Osteocyte (in vitro differentiated cells): ENCODE results near the gene CSAD. TPM values are rescaled to one million over a fixed set of nuclear protein-coding genes. Genes with fewer than 3 reads are reported as not detected.

Experiments
- DNase-seq: peaks from one replicate; pipeline ENCODE4 v3.0.0; 2021; ENCODE audit warnings: mixed read lengths; ENCODE audit not compliant: unreplicated experiment; ENCODE audit errors: extremely low spot score
- H3K27ac Mint-ChIP-seq: one replicate; pipeline ENCODE4 v1.8.0; 2021; ENCODE audit warnings: mild to moderate bottlenecking, mixed read lengths; ENCODE audit not compliant: unreplicated experiment
- H3K27me3 Mint-ChIP-seq: one replicate; pipeline ENCODE4 v1.8.0; 2021; ENCODE audit warnings: mixed read lengths; ENCODE audit not compliant: unreplicated experiment
- H3K36me3 Mint-ChIP-seq: one replicate; pipeline ENCODE4 v1.8.0; 2021; ENCODE audit warnings: mixed read lengths; ENCODE audit not compliant: unreplicated experiment
- H3K4me1 Mint-ChIP-seq: one replicate; pipeline ENCODE4 v1.8.0; 2021; ENCODE audit warnings: mixed read lengths; ENCODE audit not compliant: unreplicated experiment
- H3K4me3 Mint-ChIP-seq: one replicate; pipeline ENCODE4 v1.8.0; 2021; ENCODE audit warnings: mild to moderate bottlenecking, moderate library complexity, mixed read lengths; ENCODE audit not compliant: unreplicated experiment
- H3K9me3 Mint-ChIP-seq: one replicate; pipeline ENCODE4 v1.8.0; 2021; ENCODE audit warnings: mixed read lengths; ENCODE audit not compliant: unreplicated experiment
- CTCF ChIP-seq: fragments of 200-600 bp; sonication (generic); IDR thresholded peaks from 2 replicates; pipeline ENCODE4 v1.5.0; 2021; ENCODE audit warnings: antibody characterized with exemption, mild to moderate bottlenecking, moderate library complexity
- total RNA-seq: library from RNA; stranded (reverse); gene quantifications from 2 replicates; pipeline ENCODE4 v1.2.1, GENCODE V29; 2021

The CSAD gene
- total RNA-seq, 1 donor from 2014 or later = 47.0 TPM

DNA sequence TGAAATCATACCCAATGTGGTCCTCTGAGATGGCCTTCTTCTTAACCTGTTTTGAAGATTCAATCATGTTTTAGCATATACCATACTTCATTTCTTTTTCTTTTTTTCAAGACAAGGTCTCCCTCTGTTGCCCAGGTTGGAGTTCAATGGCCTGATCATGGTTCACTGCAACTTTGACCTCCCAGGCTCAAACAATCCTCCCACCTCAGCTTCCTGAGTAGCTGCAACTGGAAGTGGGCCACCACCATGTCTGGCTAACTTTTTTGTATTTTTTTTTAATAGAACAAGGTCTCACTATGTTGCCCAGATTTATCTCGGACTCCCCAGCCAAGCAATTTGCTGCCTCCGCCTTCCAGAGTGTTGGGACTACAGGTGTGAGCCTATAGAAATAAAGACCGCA lies 47.0 kb downstream of the CSAD start:
- no peak overlapping the region for H3K27ac Mint-ChIP-seq
- peak; percentile 19 for DNase-seq
- no peak overlapping the region for H3K4me3 Mint-ChIP-seq
- H3K27me3 Mint-ChIP-seq = peaks cover 18% of the 10 kb centered on the region
- H3K4me1 Mint-ChIP-seq = no peaks in the 10 kb centered on the region
- peaks cover 7% of the 10 kb centered on the region for H3K9me3 Mint-ChIP-seq
- no peak for TF ChIP-seq CTCF
- no peaks in the 10 kb centered on the region for H3K36me3 Mint-ChIP-seq

GRCh38 chr12:53131844-53132243 lies 48.9 kb downstream of the CSAD start:
- Mint-ChIP-seq H3K27ac (no peak overlapping the region), H3K4me1 (no peaks in the 10 kb centered on the region), H3K9me3 (no peaks in the 10 kb centered on the region), H3K36me3 (no peaks in the 10 kb centered on the region), H3K27me3 (peaks cover 19% of the 10 kb centered on the region), H3K4me3 (no peak overlapping the region)
- peak; percentile 44 for DNase-seq
- TF ChIP-seq CTCF = no peak

- Mint-ChIP-seq H3K36me3 (no peaks in the 10 kb centered on the region), H3K9me3 (no peaks in the 10 kb centered on the region), H3K27me3 (peaks cover 12% of the 10 kb centered on the region), H3K4me1 (peaks cover 4% of the 10 kb centered on the region), H3K4me3 (no peak overlapping the region), H3K27ac (no peak overlapping the region)
- no peak for TF ChIP-seq CTCF
- peak; percentile 80 for DNase-seq
These were observed 51.8 kb downstream of the CSAD start for GRCh38 chr12:53128780-53129569.

- H3K4me1 Mint-ChIP-seq = peaks cover 10% of the 10 kb centered on the region
- no peaks in the 10 kb centered on the region for H3K36me3 Mint-ChIP-seq
- H3K4me3 Mint-ChIP-seq = no peak overlapping the region
- H3K27ac Mint-ChIP-seq = no peak overlapping the region
- TF ChIP-seq CTCF = no peak
- DNase-seq = no peak
- H3K9me3 Mint-ChIP-seq = no peaks in the 10 kb centered on the region
- peaks cover 10% of the 10 kb centered on the region for H3K27me3 Mint-ChIP-seq
These were observed 53.6 kb downstream of the CSAD start for GRCh38 chr12:53127169-53127568.

- peaks cover 10% of the 10 kb centered on the region for H3K4me1 Mint-ChIP-seq
- DNase-seq = no peak
- H3K4me3 Mint-ChIP-seq = no peak overlapping the region
- no peak overlapping the region for H3K27ac Mint-ChIP-seq
- peaks cover 8% of the 10 kb centered on the region for H3K27me3 Mint-ChIP-seq
- no peaks in the 10 kb centered on the region for H3K9me3 Mint-ChIP-seq
- no peaks in the 10 kb centered on the region for H3K36me3 Mint-ChIP-seq
- TF ChIP-seq CTCF = no peak
These were observed 56.4 kb downstream of the CSAD start for GRCh38 chr12:53124352-53124723.
